ENCODE measurements around the gene AIFM3. TPM values are rescaled to one million over a fixed set of nuclear protein-coding genes. Genes with fewer than 3 reads are reported as not detected.

Gene AIFM3
- total and polyA plus RNA-seq, 2 experiments from 2014 or later: 0.45 to 1.5 TPM

DNA sequence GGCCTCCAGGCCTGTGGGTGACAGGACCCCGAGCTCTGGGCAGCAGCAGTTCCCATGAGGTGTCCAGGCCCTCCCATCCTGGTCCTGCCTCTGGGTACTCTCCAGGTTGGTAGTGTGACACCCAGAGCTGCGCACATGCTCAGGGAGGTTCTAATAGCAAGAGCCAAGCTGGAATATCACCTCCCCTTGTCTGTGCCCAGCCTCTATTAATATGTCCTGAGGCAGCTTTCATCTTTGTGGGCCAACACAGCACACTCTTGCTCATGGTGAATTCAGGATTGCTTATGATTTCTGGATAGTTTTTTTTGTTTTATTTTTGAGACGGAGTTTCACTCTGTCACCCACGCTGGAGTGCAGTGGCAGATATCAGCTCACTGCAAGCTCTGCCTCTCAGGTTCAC is 51.3 kb downstream of the AIFM3 start (continued):
- TF ChIP-seq, protein P1, sequence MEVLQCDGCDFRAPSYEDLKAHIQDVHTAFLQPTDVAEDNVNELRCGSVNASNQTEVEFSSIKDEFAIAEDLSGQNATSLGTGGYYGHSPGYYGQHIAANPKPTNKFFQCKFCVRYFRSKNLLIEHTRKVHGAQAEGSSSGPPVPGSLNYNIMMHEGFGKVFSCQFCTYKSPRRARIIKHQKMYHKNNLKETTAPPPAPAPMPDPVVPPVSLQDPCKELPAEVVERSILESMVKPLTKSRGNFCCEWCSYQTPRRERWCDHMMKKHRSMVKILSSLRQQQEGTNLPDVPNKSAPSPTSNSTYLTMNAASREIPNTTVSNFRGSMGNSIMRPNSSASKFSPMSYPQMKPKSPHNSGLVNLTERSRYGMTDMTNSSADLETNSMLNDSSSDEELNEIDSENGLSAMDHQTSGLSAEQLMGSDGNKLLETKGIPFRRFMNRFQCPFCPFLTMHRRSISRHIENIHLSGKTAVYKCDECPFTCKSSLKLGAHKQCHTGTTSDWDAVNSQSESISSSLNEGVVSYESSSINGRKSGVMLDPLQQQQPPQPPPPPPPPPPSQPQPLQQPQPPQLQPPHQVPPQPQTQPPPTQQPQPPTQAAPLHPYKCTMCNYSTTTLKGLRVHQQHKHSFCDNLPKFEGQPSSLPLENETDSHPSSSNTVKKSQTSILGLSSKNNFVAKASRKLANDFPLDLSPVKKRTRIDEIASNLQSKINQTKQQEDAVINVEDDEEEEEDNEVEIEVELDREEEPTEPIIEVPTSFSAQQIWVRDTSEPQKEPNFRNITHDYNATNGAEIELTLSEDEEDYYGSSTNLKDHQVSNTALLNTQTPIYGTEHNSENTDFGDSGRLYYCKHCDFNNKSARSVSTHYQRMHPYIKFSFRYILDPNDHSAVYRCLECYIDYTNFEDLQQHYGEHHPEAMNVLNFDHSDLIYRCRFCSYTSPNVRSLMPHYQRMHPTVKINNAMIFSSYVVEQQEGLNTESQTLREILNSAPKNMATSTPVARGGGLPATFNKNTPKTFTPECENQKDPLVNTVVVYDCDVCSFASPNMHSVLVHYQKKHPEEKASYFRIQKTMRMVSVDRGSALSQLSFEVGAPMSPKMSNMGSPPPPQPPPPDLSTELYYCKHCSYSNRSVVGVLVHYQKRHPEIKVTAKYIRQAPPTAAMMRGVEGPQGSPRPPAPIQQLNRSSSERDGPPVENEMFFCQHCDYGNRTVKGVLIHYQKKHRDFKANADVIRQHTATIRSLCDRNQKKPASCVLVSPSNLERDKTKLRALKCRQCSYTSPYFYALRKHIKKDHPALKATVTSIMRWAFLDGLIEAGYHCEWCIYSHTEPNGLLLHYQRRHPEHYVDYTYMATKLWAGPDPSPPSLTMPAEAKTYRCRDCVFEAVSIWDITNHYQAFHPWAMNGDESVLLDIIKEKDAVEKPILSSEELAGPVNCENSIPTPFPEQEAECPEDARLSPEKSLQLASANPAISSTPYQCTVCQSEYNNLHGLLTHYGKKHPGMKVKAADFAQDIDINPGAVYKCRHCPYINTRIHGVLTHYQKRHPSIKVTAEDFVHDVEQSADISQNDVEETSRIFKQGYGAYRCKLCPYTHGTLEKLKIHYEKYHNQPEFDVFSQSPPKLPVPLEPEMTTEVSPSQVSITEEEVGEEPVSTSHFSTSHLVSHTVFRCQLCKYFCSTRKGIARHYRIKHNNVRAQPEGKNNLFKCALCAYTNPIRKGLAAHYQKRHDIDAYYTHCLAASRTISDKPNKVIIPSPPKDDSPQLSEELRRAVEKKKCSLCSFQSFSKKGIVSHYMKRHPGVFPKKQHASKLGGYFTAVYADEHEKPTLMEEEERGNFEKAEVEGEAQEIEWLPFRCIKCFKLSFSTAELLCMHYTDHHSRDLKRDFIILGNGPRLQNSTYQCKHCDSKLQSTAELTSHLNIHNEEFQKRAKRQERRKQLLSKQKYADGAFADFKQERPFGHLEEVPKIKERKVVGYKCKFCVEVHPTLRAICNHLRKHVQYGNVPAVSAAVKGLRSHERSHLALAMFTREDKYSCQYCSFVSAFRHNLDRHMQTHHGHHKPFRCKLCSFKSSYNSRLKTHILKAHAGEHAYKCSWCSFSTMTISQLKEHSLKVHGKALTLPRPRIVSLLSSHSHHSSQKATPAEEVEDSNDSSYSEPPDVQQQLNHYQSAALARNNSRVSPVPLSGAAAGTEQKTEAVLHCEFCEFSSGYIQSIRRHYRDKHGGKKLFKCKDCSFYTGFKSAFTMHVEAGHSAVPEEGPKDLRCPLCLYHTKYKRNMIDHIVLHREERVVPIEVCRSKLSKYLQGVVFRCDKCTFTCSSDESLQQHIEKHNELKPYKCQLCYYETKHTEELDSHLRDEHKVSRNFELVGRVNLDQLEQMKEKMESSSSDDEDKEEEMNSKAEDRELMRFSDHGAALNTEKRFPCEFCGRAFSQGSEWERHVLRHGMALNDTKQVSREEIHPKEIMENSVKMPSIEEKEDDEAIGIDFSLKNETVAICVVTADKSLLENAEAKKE (CRISPR knock-in tag; IDR thresholded peaks at IDR 0.05): no peak
- TF ChIP-seq, protein P2, sequence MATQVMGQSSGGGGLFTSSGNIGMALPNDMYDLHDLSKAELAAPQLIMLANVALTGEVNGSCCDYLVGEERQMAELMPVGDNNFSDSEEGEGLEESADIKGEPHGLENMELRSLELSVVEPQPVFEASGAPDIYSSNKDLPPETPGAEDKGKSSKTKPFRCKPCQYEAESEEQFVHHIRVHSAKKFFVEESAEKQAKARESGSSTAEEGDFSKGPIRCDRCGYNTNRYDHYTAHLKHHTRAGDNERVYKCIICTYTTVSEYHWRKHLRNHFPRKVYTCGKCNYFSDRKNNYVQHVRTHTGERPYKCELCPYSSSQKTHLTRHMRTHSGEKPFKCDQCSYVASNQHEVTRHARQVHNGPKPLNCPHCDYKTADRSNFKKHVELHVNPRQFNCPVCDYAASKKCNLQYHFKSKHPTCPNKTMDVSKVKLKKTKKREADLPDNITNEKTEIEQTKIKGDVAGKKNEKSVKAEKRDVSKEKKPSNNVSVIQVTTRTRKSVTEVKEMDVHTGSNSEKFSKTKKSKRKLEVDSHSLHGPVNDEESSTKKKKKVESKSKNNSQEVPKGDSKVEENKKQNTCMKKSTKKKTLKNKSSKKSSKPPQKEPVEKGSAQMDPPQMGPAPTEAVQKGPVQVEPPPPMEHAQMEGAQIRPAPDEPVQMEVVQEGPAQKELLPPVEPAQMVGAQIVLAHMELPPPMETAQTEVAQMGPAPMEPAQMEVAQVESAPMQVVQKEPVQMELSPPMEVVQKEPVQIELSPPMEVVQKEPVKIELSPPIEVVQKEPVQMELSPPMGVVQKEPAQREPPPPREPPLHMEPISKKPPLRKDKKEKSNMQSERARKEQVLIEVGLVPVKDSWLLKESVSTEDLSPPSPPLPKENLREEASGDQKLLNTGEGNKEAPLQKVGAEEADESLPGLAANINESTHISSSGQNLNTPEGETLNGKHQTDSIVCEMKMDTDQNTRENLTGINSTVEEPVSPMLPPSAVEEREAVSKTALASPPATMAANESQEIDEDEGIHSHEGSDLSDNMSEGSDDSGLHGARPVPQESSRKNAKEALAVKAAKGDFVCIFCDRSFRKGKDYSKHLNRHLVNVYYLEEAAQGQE (IDR thresholded peaks at IDR 0.05; ENCODE audit: unreplicated experiment): no peak
- TF ChIP-seq CREB1 (CRISPR knock-in tag; IDR thresholded peaks at IDR 0.05; ENCODE audit: low read depth) (no peak), POLR2AphosphoS5 (IDR thresholded peaks at IDR 0.05; ENCODE audit: low read depth) (no peak)

DNA sequence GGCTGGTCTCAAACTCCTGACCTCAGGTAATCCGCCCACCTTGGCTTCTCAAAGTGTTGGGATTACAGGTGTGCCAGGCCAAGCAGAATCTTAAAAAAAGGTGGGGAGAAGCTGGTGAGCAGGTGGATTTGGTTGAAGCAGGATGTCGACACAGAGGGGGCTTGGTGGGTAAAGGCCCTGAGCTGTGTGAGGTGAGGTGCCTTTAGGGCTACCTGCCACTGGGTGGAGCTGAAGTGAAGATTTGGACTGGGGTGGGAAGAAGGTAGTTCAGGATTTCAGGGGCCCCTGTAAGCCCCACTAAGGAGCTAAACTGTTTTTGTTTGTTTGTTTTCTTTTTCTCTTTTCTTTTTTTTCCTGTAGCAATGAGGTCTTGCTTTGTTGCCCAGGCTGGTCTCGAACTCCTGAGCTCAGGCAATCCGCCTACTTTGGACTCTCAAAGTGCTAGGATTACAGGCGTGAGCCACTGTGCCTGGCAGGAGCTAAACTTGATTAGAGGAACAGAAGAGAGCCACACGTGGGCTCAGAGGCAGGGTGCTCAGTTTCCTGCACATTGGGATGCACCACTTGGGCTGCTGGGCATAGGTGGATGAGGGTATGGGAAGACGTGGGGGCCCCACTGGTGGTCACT is 53.9 kb downstream of the AIFM3 start:
- no peaks in the 10 kb centered on the region for H3K36me3 ChIP-seq (ENCODE audit: insufficient read depth)
- H3K4me1 ChIP-seq (ENCODE audit: insufficient read depth): no peaks in the 10 kb centered on the region
- H2AFZ ChIP-seq: 0 out of 2 replicates have a peak overlapping the region, but pooled peaks have one; percentile 24
- ATAC-seq (peak; percentile 94), DNase-seq (ENCODE audit: low spot score) (peak; percentile 85)
- H3K36me3 Mint-ChIP-seq (ENCODE audit: low read depth): no peaks in the 10 kb centered on the region
- H3K27me3 ChIP-seq (ENCODE audit: insufficient read depth): no peaks in the 10 kb centered on the region
- H3K4me1 Mint-ChIP-seq: no peaks in the 10 kb centered on the region
- peaks cover 11% of the 10 kb centered on the region for H3K27me3 Mint-ChIP-seq (ENCODE audit: insufficient read depth, low read depth, poor library complexity)
- H3K9me2 ChIP-seq (ENCODE audit: insufficient read depth): no peaks in the 10 kb centered on the region
- H3K9me3 Mint-ChIP-seq: peaks cover 2% of the 10 kb centered on the region; the same call in 2 of the 3 replicates
- H4K20me1 ChIP-seq (replicated peaks; ENCODE audit: insufficient read depth): no peaks in the 10 kb centered on the region
- no peak overlapping the region; the same call in 2 of the 3 replicates for H3K4me3 Mint-ChIP-seq
- no peak overlapping the region for H3K4me3 ChIP-seq
- no peak overlapping the region for H3K4me2 ChIP-seq
- H3K79me2 ChIP-seq (replicated peaks; ENCODE audit: insufficient read depth): no peaks in the 10 kb centered on the region
- H3F3A ChIP-seq (replicated peaks; ENCODE audit: low read depth): no peaks in the 10 kb centered on the region
- no peak overlapping the region for H3K27ac ChIP-seq (ENCODE audit: low read depth)
- no peak overlapping the region for H3K27ac Mint-ChIP-seq
- TF ChIP-seq, protein P3, sequence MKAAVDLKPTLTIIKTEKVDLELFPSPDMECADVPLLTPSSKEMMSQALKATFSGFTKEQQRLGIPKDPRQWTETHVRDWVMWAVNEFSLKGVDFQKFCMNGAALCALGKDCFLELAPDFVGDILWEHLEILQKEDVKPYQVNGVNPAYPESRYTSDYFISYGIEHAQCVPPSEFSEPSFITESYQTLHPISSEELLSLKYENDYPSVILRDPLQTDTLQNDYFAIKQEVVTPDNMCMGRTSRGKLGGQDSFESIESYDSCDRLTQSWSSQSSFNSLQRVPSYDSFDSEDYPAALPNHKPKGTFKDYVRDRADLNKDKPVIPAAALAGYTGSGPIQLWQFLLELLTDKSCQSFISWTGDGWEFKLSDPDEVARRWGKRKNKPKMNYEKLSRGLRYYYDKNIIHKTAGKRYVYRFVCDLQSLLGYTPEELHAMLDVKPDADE (IDR thresholded peaks at IDR 0.05): no peak
- TF ChIP-seq ZNF331 (CRISPR knock-in tag; IDR thresholded peaks at IDR 0.05; ENCODE audit: low read depth): no peak
- no peak for TF ChIP-seq STAT1 (IDR thresholded peaks at IDR 0.05; ENCODE audit: unreplicated experiment)
- no peak for TF ChIP-seq CREB1 (CRISPR knock-in tag; IDR thresholded peaks at IDR 0.05; ENCODE audit: low read depth)
